SK-N-SH treated with all-trans-retinoic acid at 6 μM for 48 hours (cell line): ENCODE data around the gene IL1R2.

Source experiments
- ATAC-seq: fragments of 200-7000 bp; cut with Tn5 transposase; 3 replicates; pipeline ENCODE4 v1.9.1; 2020; ENCODE audit warnings: mild to moderate bottlenecking, moderate library complexity
- ARNTL ChIP-seq: fragments of 450-650 bp; formaldehyde crosslinking; IDR thresholded peaks from 2 replicates; pipeline ENCODE4 v1.5.0; 2020; ENCODE audit warnings: low read depth, mild to moderate bottlenecking, moderate library complexity, borderline replicate concordance
- CSDC2 ChIP-seq: fragments of 250-450 bp; sonication (Bioruptor Pico); IDR thresholded peaks from 2 replicates; pipeline ENCODE4 v1.5.0; 2020; ENCODE audit warnings: mild to moderate bottlenecking, moderate library complexity
- GLIS3 ChIP-seq: fragments of 250-450 bp; sonication (Bioruptor Pico); IDR thresholded peaks from 2 replicates; pipeline ENCODE4 v1.5.0; 2020; ENCODE audit warnings: mild to moderate bottlenecking, moderate library complexity
- OSR1 ChIP-seq: fragments of 250-450 bp; sonication (Bioruptor Pico); IDR thresholded peaks from 2 replicates; pipeline ENCODE4 v1.8.0; 2022; ENCODE audit warnings: moderate library complexity, mild to moderate bottlenecking, inconsistent platforms
- RARB ChIP-seq: fragments of 250-450 bp; sonication (Bioruptor Pico); IDR thresholded peaks from 2 replicates; pipeline ENCODE4 v1.8.0; 2021; ENCODE audit warnings: mild to moderate bottlenecking, moderate library complexity
- TOX ChIP-seq: fragments of 250-450 bp; sonication (Bioruptor Pico); IDR thresholded peaks from 2 replicates; pipeline ENCODE4 v1.8.0; 2021; ENCODE audit warnings: mild to moderate bottlenecking, moderate library complexity, borderline replicate concordance
- ZC3H10 ChIP-seq: fragments of 250-450 bp; sonication (Bioruptor Pico); IDR thresholded peaks from 2 replicates; pipeline ENCODE4 v1.5.1; 2021; ENCODE audit warnings: mild to moderate bottlenecking, moderate library complexity
- ZFP30 ChIP-seq: fragments of 450-650 bp; formaldehyde crosslinking; IDR thresholded peaks from 2 replicates; pipeline ENCODE4 v1.5.0; 2022; ENCODE audit warnings: mild to moderate bottlenecking, moderate library complexity
- ZNF70 ChIP-seq: fragments of 450-650 bp; formaldehyde crosslinking; IDR thresholded peaks from 2 replicates; pipeline ENCODE4 v1.5.0; 2020; ENCODE audit warnings: mild to moderate bottlenecking, moderate library complexity
- TF ChIP-seq, protein P1 (sequence below): fragments of 250-450 bp; sonication (Bioruptor Pico); IDR thresholded peaks from 2 replicates; pipeline ENCODE4 v1.8.0; 2020; ENCODE audit warnings: mild to moderate bottlenecking, moderate library complexity, borderline replicate concordance
- TF ChIP-seq, protein P2 (sequence below): fragments of 250-450 bp; sonication (Bioruptor Pico); IDR thresholded peaks from 2 replicates; pipeline ENCODE4 v1.8.0; 2021; ENCODE audit warnings: low read depth, mild to moderate bottlenecking, moderate library complexity, borderline replicate concordance
- TF ChIP-seq, protein P3 (sequence below): fragments of 250-450 bp; sonication (Bioruptor Pico); IDR thresholded peaks from 2 replicates; pipeline ENCODE4 v1.5.0; 2020; ENCODE audit warnings: mild to moderate bottlenecking, moderate library complexity
- TF ChIP-seq, protein P4 (sequence below): fragments of 250-450 bp; sonication (Bioruptor Pico); IDR thresholded peaks from 2 replicates; pipeline ENCODE4 v1.5.1; 2021; ENCODE audit warnings: mild to moderate bottlenecking, moderate library complexity

Gene IL1R2

DNA sequence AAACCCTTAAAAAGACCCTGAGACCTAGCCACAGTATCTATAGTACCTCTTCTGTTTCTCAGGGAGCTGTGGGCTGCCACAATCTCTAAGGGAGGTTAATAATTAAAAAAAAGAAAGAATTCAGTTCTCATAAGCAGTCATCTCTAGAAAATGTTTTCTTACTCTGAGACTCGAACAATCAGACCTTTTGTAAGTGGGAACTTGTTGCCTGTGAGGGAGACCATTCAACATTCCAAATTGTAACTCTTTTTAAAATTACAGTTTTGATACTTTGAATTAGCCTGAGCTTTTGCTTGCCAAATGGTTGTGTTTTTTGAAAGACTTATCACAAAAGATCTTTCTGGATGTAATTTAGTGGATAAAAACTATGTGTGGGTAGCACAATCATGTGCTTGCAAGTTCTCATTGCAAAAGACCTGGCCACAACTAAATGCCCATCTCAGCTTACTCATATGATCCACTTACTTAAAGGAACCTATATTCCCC, 33.3 kb downstream of the IL1R2 start (continued):
- TF ChIP-seq, protein P1, sequence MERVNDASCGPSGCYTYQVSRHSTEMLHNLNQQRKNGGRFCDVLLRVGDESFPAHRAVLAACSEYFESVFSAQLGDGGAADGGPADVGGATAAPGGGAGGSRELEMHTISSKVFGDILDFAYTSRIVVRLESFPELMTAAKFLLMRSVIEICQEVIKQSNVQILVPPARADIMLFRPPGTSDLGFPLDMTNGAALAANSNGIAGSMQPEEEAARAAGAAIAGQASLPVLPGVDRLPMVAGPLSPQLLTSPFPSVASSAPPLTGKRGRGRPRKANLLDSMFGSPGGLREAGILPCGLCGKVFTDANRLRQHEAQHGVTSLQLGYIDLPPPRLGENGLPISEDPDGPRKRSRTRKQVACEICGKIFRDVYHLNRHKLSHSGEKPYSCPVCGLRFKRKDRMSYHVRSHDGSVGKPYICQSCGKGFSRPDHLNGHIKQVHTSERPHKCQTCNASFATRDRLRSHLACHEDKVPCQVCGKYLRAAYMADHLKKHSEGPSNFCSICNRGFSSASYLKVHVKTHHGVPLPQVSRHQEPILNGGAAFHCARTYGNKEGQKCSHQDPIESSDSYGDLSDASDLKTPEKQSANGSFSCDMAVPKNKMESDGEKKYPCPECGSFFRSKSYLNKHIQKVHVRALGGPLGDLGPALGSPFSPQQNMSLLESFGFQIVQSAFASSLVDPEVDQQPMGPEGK: no peak
- TF ChIP-seq, protein P2, sequence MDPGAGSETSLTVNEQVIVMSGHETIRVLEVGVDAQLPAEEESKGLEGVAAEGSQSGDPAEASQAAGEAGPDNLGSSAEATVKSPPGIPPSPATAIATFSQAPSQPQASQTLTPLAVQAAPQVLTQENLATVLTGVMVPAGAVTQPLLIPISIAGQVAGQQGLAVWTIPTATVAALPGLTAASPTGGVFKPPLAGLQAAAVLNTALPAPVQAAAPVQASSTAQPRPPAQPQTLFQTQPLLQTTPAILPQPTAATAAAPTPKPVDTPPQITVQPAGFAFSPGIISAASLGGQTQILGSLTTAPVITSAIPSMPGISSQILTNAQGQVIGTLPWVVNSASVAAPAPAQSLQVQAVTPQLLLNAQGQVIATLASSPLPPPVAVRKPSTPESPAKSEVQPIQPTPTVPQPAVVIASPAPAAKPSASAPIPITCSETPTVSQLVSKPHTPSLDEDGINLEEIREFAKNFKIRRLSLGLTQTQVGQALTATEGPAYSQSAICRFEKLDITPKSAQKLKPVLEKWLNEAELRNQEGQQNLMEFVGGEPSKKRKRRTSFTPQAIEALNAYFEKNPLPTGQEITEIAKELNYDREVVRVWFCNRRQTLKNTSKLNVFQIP (CRISPR knock-in tag): no peak
- TF ChIP-seq TOX (CRISPR knock-in tag): no peak
- no peak for TF ChIP-seq RARB (CRISPR knock-in tag)
- TF ChIP-seq CSDC2 (CRISPR knock-in tag): no peak
- TF ChIP-seq ZNF70 (CRISPR knock-in tag): no peak

DNA sequence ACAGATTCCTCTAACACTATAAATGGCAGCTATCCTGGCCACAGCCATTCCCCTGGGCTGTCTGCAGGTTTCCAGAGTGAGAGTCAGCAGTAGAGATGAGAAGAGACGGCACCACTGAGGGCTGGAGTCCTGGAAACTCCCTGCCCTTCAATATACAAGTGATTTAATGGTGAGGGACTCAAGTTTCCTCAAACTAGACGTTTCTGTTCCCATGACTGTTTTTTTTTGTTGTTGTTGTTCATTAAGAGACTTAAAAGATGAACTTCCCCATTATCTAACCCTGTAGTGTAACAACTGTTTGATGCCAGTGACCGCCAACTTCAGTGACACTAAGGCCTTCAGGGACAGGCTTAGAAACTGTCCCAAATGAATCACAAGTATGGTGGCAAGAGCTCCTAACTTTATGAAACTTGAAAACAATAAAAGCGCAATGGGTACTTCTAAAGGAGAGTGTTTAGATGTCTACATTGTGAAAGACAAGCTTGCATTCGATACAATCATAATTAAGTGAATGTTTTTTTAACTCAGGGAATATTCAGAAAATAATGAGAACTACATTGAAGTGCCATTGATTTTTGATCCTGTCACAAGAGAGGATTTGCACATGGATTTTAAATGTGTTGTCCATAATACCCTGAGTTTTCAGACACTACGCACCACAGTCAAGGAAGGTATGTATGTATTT, 34.0 kb downstream of the IL1R2 start:
- no peak for ATAC-seq
- TF ChIP-seq GLIS3 (CRISPR knock-in tag) (no peak), TOX (CRISPR knock-in tag) (no peak), ZC3H10 (CRISPR knock-in tag) (no peak), ARNTL (CRISPR knock-in tag) (no peak), ZFP30 (CRISPR knock-in tag) (no peak), OSR1 (CRISPR knock-in tag) (no peak)
- TF ChIP-seq, protein P3, sequence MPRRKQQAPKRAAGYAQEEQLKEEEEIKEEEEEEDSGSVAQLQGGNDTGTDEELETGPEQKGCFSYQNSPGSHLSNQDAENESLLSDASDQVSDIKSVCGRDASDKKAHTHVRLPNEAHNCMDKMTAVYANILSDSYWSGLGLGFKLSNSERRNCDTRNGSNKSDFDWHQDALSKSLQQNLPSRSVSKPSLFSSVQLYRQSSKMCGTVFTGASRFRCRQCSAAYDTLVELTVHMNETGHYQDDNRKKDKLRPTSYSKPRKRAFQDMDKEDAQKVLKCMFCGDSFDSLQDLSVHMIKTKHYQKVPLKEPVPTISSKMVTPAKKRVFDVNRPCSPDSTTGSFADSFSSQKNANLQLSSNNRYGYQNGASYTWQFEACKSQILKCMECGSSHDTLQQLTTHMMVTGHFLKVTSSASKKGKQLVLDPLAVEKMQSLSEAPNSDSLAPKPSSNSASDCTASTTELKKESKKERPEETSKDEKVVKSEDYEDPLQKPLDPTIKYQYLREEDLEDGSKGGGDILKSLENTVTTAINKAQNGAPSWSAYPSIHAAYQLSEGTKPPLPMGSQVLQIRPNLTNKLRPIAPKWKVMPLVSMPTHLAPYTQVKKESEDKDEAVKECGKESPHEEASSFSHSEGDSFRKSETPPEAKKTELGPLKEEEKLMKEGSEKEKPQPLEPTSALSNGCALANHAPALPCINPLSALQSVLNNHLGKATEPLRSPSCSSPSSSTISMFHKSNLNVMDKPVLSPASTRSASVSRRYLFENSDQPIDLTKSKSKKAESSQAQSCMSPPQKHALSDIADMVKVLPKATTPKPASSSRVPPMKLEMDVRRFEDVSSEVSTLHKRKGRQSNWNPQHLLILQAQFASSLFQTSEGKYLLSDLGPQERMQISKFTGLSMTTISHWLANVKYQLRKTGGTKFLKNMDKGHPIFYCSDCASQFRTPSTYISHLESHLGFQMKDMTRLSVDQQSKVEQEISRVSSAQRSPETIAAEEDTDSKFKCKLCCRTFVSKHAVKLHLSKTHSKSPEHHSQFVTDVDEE (CRISPR knock-in tag): no peak
- TF ChIP-seq, protein P2 (CRISPR knock-in tag): no peak

DNA sequence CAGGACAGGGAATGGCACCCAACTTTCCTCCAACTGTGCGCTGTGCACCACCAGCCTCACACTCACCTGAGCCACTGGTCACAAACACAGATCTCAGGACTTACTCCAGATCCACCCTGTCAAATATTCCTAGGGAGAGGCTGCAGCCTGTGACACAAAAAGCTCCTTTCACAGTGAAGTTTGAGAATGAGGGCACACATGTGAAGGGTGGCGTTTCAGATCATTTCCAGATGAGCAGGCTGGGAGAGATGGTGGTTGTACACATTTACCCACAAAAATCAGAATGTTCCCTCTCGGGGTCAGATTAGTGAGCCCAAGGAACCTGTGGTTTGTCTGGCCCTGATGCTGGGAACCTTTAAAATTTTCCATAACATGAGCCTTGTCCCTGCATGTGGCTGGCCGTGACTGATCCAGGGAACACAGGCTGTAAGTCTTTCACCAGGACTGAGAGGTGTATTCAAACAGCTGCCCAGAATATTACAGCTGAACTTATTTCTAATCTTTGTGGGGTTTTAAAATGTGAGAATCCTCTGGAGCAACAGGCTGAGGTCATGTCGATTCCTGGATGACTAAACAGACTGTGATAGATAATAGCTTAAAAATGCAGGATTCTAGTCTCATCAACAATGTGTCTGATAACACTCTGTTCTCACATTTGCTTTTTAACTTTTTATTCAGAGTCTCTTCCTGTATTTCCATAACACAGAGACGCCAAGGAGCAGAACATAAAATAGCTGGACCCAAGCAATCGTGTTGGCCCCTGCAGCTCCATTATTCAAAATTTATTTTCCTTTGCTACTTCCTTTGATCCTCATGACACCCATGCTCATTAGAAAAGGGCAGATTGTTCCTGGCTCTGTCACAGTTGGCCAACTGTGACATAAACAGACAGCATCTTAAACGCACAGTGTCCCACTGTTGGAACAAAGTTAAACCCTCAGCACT, 35.5 kb downstream of the IL1R2 start:
- peak; percentile 76 for ATAC-seq
- TF ChIP-seq TOX (CRISPR knock-in tag): no peak
- 0 out of 2 replicates have a peak, but pooled peaks have one; percentile 14 for TF ChIP-seq CSDC2 (CRISPR knock-in tag)

DNA sequence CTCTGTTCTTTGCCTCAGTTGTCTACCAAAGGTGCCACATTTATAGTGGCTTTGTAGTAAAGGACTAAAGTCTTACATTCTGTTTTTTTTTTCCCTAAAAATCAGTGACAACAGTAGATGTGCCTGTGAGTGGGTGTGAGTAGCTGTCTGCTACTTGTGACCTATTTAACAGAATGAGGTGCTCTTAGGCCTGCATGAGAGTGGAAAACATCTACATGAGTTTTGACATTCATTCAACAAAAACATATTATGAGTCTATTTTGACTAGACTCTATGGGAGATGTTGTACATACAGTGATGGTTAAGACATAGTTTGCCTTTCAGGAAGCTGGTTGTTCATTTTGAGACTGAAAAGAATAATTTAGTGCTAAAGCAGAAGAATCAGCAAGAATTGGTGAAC, 36.7 kb downstream of the IL1R2 start:
- TF ChIP-seq ZC3H10 (CRISPR knock-in tag): no peak
- TF ChIP-seq, protein P4, sequence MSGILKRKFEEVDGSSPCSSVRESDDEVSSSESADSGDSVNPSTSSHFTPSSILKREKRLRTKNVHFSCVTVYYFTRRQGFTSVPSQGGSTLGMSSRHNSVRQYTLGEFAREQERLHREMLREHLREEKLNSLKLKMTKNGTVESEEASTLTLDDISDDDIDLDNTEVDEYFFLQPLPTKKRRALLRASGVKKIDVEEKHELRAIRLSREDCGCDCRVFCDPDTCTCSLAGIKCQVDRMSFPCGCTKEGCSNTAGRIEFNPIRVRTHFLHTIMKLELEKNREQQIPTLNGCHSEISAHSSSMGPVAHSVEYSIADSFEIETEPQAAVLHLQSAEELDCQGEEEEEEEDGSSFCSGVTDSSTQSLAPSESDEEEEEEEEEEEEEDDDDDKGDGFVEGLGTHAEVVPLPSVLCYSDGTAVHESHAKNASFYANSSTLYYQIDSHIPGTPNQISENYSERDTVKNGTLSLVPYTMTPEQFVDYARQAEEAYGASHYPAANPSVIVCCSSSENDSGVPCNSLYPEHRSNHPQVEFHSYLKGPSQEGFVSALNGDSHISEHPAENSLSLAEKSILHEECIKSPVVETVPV (CRISPR knock-in tag): no peak
- ATAC-seq: no peak
